ENCODE measurements around the gene ACTR3C.

Gene ACTR3C

DNA sequence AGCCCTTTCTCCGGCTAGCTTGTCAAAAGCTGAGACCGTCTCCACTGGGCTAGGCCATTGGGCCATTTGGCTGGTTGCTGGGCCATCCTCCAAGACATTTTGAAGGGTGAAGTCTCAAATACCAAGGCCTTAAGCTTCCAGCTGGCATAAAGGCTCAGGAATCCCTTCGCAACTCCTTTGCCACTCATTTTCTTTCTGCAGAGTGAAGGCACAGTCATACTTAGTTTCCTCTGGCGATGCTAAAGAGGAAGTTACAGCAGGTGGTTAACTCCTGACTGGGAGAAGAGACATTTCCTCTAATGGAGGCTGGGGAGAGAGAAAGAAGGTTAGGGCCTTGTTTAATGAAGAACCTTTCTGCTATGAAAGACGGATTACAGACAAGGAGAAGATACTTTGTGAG lies 40.5 kb upstream of the ACTR3C start:
- Mint-ChIP-seq H3K27me3 (peaks cover 3% of the 10 kb centered on the region), H3K27ac (peak overlapping the region; percentile 100), H3K4me1 (peaks cover 34% of the 10 kb centered on the region), H3K4me3 (peak overlapping the region; percentile 39), H3K9me3 (no peaks in the 10 kb centered on the region), H3K36me3 (no peaks in the 10 kb centered on the region)
- DNase-seq (ENCODE audit: low spot score in 2 of 2) (no peak), ATAC-seq (ENCODE audit: low read depth) (peak; percentile 18)

DNA sequence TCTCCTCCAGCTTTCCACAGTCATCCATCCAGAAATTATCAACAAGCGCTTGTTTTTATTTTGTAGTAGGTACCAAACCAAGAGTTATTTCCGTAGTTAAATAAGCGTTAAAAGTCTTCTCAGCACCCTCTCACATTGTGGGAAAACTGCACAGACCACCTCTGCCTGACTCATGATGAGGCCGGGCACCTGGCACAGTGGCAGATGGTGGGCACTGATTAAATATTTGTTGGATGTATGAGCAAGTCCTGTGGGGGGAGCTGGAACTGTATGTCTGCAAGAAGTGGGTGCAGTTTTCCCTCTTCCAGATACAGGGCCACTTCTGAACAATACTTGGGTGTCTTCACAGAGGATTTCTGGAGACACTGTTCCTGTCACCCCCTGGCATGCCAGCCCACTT lies 40.0 kb upstream of the ACTR3C start:
- DNase-seq (ENCODE audit: low spot score in 2 of 2) (no peak), ATAC-seq (ENCODE audit: low read depth) (no peak)
- peaks cover 3% of the 10 kb centered on the region for H3K27me3 Mint-ChIP-seq
- no peak overlapping the region for H3K4me3 Mint-ChIP-seq
- peak overlapping the region; percentile 100 for H3K27ac Mint-ChIP-seq
- H3K36me3 Mint-ChIP-seq, result no peaks in the 10 kb centered on the region
- H3K9me3 Mint-ChIP-seq, result no peaks in the 10 kb centered on the region
- H3K4me1 Mint-ChIP-seq, result peaks cover 34% of the 10 kb centered on the region

DNA sequence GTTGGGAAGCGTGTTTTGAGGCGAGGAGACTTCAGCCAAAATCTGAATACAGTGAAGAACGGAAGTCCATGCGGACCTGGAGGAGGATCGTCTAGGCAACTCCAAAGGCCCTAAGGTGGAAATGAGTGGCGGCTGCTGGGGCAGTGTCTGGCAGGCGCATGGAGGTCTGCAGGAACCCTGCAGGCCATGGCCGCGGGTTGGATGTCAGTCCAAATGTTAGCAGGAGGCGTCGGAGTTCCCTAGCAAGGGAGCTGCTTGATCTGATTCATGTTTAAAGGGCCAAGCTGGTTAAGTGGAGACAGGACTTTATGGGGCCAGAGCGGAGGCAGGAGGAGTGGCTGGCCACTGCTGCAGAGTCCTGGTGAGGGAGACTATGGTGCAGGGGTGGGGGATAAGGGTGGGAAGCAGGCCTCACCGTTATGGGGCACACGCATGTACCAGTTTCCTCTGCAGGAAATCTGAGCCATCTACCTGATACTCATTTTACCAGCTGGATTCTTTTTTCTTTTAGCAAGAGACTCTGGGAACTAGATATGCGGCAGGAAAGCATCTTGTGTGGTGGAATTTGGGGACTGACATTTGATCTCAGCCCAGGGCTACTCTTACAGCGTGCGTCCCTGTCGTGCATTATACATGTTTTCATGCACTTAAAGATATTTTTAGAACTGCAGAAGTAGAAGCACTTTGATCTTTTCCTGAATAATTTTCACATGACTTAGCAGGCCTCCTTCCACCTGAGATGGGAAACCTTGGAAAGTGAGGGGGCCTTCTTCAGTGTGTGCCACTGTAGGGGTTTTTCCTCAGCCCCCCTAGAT lies 38.7 kb upstream of the ACTR3C start:
- ATAC-seq (ENCODE audit: low read depth) (no peak), DNase-seq (ENCODE audit: low spot score in 2 of 2) (no peak)
- Mint-ChIP-seq H3K4me1 (peaks cover 39% of the 10 kb centered on the region), H3K4me3 (no peak overlapping the region), H3K27me3 (peaks cover 3% of the 10 kb centered on the region), H3K36me3 (no peaks in the 10 kb centered on the region), H3K27ac (peak overlapping the region; percentile 28), H3K9me3 (no peaks in the 10 kb centered on the region)

DNA sequence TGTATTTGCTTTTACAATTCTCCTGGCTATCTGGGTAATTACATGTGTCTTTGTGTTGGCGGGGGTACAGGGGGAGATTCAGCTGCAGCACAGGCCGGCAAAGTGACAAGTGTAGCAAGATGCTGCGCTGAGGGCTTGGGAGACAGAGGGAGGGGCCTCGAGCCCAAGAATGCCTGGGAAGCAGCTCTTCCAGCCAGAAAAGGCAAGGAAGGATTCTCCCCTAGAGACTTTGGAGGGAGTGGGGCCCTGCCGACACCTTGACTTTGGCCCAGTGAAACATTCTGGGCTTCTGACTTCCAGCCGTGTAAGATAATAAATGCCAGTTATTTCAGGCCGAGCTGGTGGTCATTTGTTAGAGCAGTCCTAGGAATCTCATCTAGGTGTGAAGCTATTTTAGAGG lies 38.1 kb upstream of the ACTR3C start:
- H3K27ac Mint-ChIP-seq, result no peak overlapping the region
- peaks cover 3% of the 10 kb centered on the region for H3K27me3 Mint-ChIP-seq
- H3K4me3 Mint-ChIP-seq, result no peak overlapping the region
- no peak for DNase-seq (ENCODE audit: low spot score in 2 of 2)
- no peak for ATAC-seq (ENCODE audit: low read depth)
- H3K36me3 Mint-ChIP-seq, result no peaks in the 10 kb centered on the region
- no peaks in the 10 kb centered on the region for H3K9me3 Mint-ChIP-seq
- H3K4me1 Mint-ChIP-seq, result peaks cover 39% of the 10 kb centered on the region

DNA sequence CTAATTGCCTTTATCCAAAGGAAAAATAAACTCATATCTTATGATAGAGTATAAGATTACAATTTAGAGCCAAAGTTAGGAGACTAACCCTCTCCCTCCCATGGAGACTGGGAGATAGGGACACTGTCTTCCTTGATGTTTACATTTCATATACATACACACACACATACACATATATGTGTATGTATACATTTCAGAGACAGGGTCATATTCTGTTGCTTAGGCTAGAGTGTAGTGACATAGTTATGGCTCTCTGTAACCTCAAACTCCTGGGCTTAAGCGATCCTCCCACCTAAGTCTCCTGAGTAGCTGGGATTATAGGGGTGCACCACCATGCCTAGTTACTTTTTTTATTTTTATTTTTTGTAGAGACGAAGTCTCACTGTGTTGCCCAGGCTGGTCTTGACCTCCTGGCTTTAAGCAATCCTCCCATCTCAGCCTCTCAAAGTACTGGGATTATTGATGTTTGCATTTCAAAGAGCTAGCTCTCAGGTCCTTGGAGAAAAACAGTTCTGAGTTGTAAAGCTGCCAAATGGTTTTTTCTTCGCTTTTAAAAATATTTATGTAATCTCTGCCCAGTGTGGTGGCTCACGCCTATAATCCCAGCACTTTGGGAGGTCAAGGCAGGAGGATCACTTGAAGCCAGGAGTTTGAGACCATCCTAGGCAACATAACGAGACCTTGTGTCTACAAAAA lies 37.2 kb upstream of the ACTR3C start:
- no peak overlapping the region for H3K4me3 Mint-ChIP-seq
- H3K4me1 Mint-ChIP-seq, result peaks cover 30% of the 10 kb centered on the region
- ATAC-seq (ENCODE audit: low read depth) (no peak), DNase-seq (ENCODE audit: low spot score in 2 of 2) (no peak)
- peaks cover 3% of the 10 kb centered on the region for H3K27me3 Mint-ChIP-seq
- no peaks in the 10 kb centered on the region for H3K9me3 Mint-ChIP-seq
- H3K27ac Mint-ChIP-seq, result peak overlapping the region; percentile 93
- no peaks in the 10 kb centered on the region for H3K36me3 Mint-ChIP-seq

DNA sequence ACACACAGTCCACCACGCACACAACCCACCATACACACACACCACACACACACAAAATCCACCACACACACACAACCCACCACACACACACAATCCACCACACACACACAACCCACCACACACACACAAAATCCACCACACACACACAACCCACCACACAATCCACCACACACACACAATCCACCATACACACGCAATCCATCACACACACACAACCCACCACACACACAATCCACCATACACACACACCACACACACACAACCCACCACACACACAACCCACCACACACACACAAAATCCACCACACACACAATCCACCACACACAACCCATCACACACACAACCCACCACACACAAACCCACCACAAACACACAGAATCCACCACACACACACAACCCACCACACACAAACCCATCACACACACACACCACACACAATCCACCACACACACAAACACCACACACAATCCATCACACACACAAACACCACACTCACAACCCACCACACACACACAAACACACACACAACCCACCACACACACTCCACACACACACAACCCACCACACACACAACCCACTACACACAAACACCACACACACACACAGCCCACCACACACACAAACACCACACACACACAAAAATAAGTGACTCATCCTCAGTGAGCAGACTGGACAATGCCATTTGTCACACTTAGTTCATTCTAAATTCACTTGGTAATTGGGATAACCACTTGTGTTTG lies 36.4 kb upstream of the ACTR3C start:
- Mint-ChIP-seq H3K9me3 (no peaks in the 10 kb centered on the region), H3K4me3 (no peak overlapping the region), H3K4me1 (peaks cover 29% of the 10 kb centered on the region), H3K36me3 (no peaks in the 10 kb centered on the region), H3K27me3 (peaks cover 3% of the 10 kb centered on the region), H3K27ac (peak overlapping the region; percentile 93)
- DNase-seq (ENCODE audit: low spot score in 2 of 2) (no peak), ATAC-seq (ENCODE audit: low read depth) (no peak)

DNA sequence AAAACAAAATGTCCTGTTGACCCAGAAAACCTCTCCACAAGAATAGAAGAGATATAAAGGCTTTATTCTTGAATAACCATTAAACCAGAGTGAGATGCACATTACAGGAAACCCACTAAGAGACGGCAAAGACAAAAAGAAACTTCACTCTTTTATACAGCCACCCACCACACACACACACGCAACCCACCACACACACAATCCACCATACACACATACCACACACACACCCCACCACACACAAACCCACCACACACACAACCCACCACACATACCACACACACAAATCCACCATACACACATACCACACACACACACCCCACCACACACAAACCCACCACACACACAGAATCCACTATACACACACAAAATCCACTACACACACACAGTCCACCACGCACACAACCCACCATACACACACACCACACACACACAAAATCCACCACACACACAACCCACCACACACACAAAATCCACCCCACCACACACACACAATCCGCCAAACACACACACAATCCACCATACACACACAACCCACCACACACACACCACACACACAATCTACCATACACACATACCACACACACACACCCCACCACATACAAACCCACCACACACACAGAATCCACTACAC lies 35.8 kb upstream of the ACTR3C start:
- ATAC-seq (ENCODE audit: low read depth) (no peak), DNase-seq (ENCODE audit: low spot score in 2 of 2) (no peak)
- Mint-ChIP-seq H3K4me1 (peaks cover 26% of the 10 kb centered on the region), H3K27me3 (peaks cover 3% of the 10 kb centered on the region), H3K9me3 (no peaks in the 10 kb centered on the region), H3K4me3 (no peak overlapping the region), H3K36me3 (no peaks in the 10 kb centered on the region), H3K27ac (peak overlapping the region; percentile 93)

DNA sequence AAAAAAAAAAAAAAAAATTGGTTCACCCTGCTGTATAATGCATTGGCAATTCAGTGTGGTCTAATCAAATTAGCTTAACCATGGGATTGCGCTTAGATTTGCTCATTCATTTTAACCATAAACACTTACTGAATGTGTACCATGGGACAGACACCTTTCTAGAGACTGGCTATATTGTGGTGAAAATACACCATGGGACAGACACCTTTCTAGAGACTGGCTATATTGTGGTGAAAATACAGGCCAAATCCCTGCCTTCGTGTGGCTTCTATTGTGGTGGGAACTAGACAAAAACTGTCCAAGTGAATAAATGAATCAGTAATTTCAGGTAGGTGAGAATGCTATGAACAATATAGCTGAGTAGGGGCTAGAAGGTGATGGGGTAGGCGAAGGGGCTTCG lies 35.1 kb upstream of the ACTR3C start:
- Mint-ChIP-seq H3K4me3 (no peak overlapping the region), H3K27me3 (peaks cover 3% of the 10 kb centered on the region), H3K27ac (peak overlapping the region; percentile 93), H3K4me1 (peaks cover 22% of the 10 kb centered on the region), H3K9me3 (no peaks in the 10 kb centered on the region), H3K36me3 (no peaks in the 10 kb centered on the region)
- DNase-seq (ENCODE audit: low spot score in 2 of 2) (no peak), ATAC-seq (ENCODE audit: low read depth) (no peak)

DNA sequence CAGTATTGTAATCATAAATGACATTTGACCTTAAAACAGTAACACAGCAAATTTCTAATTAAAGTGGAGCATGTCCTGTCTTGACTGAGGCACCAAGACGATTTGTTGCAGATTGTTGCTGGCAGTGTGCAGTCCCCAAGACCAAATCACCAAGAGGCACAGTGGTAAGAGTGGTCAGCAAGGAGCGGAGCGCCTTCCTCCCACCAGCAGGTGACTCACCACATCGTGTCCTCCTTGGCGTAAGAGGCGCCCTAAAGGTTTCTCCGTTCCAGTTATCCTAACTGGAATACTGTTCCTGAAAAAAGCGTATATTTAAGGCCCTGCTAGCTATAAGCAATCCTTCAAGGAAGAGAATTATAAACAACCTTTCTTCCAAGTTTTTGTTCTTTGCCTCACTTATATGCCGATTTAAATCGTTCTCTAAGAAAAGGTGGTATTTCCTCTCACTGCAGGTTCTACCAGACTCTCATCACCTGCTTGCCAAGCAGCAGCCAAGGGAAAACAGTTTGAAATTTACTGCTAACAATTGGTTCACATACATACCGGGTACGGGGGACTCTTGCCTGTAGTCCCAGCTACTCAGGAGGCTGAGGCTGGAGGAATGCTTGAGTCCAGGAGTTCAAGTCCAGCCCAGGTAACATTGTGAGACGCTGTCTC lies 34.6 kb upstream of the ACTR3C start:
- ATAC-seq (ENCODE audit: low read depth) (no peak), DNase-seq (ENCODE audit: low spot score in 2 of 2) (no peak)
- Mint-ChIP-seq H3K36me3 (no peaks in the 10 kb centered on the region), H3K9me3 (no peaks in the 10 kb centered on the region), H3K27me3 (peaks cover 3% of the 10 kb centered on the region), H3K4me3 (no peak overlapping the region), H3K27ac (peak overlapping the region; percentile 93), H3K4me1 (peaks cover 19% of the 10 kb centered on the region)

DNA sequence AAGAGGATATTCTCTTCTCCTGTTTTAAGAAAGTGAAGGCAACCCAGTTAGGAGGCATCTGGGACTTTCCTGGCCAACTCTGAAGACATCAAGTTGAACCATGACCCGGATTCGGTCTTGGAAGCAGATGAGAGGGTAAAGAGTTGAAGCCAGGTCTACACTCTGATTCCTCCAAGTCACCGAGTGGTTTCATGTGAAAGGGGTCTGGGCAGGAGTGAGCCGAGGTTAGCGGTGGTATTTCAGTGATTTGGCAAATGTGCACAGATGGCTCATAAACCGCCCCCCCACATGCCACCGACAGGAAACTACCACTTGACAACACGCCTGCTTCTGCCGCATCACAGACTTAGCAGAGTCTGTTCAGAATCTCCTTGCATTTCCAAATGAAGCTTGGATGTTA lies 33.9 kb upstream of the ACTR3C start:
- Mint-ChIP-seq H3K4me1 (peaks cover 19% of the 10 kb centered on the region), H3K4me3 (peak overlapping the region; percentile 21), H3K36me3 (no peaks in the 10 kb centered on the region), H3K9me3 (no peaks in the 10 kb centered on the region), H3K27me3 (peaks cover 3% of the 10 kb centered on the region), H3K27ac (peak overlapping the region; percentile 74)
- ATAC-seq (ENCODE audit: low read depth), result peak; percentile 83
- DNase-seq (ENCODE audit: low spot score in 2 of 2), result no peak

DNA sequence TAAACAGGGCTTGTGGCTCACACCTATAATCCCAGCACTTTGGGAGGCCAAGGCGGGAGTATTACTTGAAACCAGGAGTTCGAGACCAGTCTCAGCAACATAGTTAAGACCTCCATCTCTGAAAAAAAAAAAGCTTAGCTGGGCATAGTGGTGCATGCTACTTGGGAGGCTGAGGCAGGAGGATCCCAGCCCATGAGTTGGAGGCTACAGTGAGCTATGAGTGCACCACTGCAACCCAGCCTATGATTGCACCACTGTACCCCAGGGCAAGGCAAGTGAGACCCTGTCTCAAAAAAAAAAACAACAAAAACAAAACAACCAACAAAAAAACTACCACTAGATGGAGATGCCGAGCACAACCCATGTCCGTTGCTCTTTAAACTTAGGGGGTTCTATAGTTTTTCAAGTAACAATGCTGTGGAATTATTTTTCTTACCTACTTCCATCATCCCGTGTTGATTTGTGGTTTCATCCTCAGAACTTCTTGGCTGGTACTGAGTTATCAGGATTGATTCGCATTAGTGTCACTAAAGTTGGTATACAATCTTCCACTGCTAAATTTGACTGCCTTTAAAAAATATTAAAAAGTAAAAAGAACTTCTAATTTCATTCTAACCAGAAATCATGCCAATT lies 33.0 kb upstream of the ACTR3C start:
- H3K36me3 Mint-ChIP-seq, result no peaks in the 10 kb centered on the region
- no peak overlapping the region for H3K27ac Mint-ChIP-seq
- H3K4me1 Mint-ChIP-seq, result peaks cover 19% of the 10 kb centered on the region
- H3K4me3 Mint-ChIP-seq, result no peak overlapping the region
- peaks cover 3% of the 10 kb centered on the region for H3K27me3 Mint-ChIP-seq
- peak; percentile 53 for ATAC-seq (ENCODE audit: low read depth)
- no peak for DNase-seq (ENCODE audit: low spot score in 2 of 2)
- no peaks in the 10 kb centered on the region for H3K9me3 Mint-ChIP-seq

DNA sequence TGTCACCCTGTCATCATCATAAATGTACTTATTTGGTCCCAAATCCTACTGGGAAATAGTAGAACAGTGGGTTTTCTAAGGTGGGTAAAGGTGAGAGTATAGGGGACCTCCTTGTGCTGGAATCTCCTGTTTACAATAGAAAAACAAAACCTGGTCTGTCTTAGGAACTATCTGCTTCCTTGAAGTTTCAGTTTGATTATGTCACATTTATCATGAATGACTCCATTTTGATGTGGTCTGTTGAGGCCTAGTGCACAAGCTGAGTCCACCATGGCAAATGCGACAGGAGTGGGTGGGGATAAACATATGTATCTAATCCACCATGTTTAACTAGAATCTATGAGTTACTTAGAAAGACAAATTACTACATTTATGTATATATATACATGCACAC lies 32.3 kb upstream of the ACTR3C start:
- peaks cover 19% of the 10 kb centered on the region for H3K4me1 Mint-ChIP-seq
- H3K9me3 Mint-ChIP-seq, result no peaks in the 10 kb centered on the region
- H3K4me3 Mint-ChIP-seq, result no peak overlapping the region
- no peak overlapping the region for H3K27ac Mint-ChIP-seq
- peaks cover 3% of the 10 kb centered on the region for H3K27me3 Mint-ChIP-seq
- no peaks in the 10 kb centered on the region for H3K36me3 Mint-ChIP-seq
- ATAC-seq (ENCODE audit: low read depth), result no peak
- no peak for DNase-seq (ENCODE audit: low spot score in 2 of 2)

DNA sequence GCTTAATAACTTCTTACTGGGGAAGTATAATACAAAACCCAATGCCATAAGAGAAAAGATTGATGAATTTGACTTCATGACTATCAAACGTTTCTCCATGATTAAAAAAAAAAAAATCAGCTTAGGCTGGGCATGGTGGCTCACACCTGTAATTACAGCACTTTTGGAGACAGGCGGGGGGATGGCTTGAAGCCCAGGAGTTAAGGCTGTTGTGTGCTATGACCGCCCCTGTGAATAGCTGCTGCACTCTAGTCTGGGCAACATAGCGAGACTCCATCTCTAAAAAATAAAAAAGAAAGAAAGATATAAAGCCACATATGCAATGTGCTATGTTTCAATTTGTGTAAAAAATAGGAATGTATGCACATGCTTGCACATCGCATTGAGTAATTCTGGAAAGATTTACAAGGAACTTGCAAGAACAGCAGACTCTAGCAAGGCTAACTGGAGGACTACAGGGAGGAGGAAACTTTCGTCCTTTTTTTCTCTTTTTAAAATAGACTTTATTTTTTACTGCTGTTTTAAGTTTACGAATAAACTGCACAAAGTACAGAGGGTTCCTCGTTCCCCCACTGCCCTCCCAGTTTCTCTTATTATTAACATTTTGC lies 28.3 kb upstream of the ACTR3C start:
- DNase-seq (ENCODE audit: low spot score in 2 of 2), result no peak

More for the DNA sequence above, 28.3 kb upstream of the ACTR3C start:
- Mint-ChIP-seq H3K9me3 (peaks cover 2% of the 10 kb centered on the region), H3K27me3 (peaks cover 1% of the 10 kb centered on the region), H3K4me3 (no peak overlapping the region), H3K4me1 (no peaks in the 10 kb centered on the region), H3K36me3 (peaks cover 2% of the 10 kb centered on the region), H3K27ac (no peak overlapping the region)
- ATAC-seq (ENCODE audit: low read depth), result no peak

Measured in memory B cell (primary cell).